HepG2 (cell line): Measurements from ENCODE around the gene PPM1M. TPM values are rescaled to one million over a fixed set of nuclear protein-coding genes. Genes with fewer than 3 reads are reported as not detected.
A peak's percentile ranks its signal among the peaks of the same experiment; 100 is the strongest.

Experiments used
- ATAC-seq: fragments of 200-7000 bp; cut with Tn5 transposase; 3 replicates; pipeline ENCODE4 v1.9.1; 2020; ENCODE audit warnings: mild to moderate bottlenecking, moderate library complexity
- BruUV-seq: library from RNA; stranded (reverse); fragments of 400-500 nt; replicated peaks from 2 replicates; lab custom pipeline; 2021; lab: Mats Ljungman, UMichigan
- CTCF ChIA-PET: fragments of 300-600 bp; formaldehyde crosslinking; extraction: SDS; loops from one replicate; lab custom pipeline; 2021; ENCODE audit warnings: low total read pairs, inconsistent platforms, low intra/inter-chr PET ratio; lab: Yijun Ruan, JAX
- POLR2A ChIA-PET: fragments of 350-600 bp; sonication (Branson Sonifier 250); formaldehyde crosslinking; loops from one replicate; lab custom pipeline; 2020; ENCODE audit warnings: antibody characterized with exemption, inconsistent platforms; lab: Yijun Ruan, JAX
- DNase-seq: peaks from one replicate; pipeline ENCODE4 v3.0.0-alpha.2; 2015; ENCODE audit warnings: low spot score
- FAIRE-seq: peaks from 3 replicates; lab custom pipeline; 2011; peaks lifted over from hg19 to GRCh38; lab: Jason Lieb, UNC
- H2AFZ ChIP-seq: one replicate; pipeline ENCODE4 v1.6.1; 2011; ENCODE audit warnings: low read length, inconsistent platforms
- H3K27ac ChIP-seq: fragments of 300-600 bp; 3 replicates; pipeline ENCODE4 v1.8.0; 2011; ENCODE audit warnings: mixed run types, mild to moderate bottlenecking, mixed read lengths, low read length, inconsistent platforms; ENCODE audit not compliant: insufficient read depth; ENCODE audit errors: extremely low read length
- H3K27me3 ChIP-seq, 2 experiments: fragments of 200-600 bp in 1 of 2; 2 replicates in 1 of 2; 3 replicates in 1 of 2; pipeline versions ENCODE4 v1.6.0 to v1.8.0; 2011; ENCODE audit warnings: low read length in 2 of 2, mild to moderate bottlenecking in 2 of 2, moderate library complexity in 2 of 2, inconsistent platforms in 1 of 2; ENCODE audit not compliant: insufficient read depth in 2 of 2, control insufficient read depth in 1 of 2
- H3K36me3 ChIP-seq, 2 experiments: fragments of 200-600 bp in 1 of 2; replicated peaks in 1 of 2; 2 replicates in 1 of 2; 3 replicates in 1 of 2; pipeline versions ENCODE4 v1.5.1 to v1.8.0; 2011; ENCODE audit warnings: low read length in 2 of 2, inconsistent platforms in 1 of 2; ENCODE audit not compliant: insufficient read depth in 2 of 2, control insufficient read depth in 1 of 2
- H3K4me1 ChIP-seq: 2 replicates; pipeline ENCODE4 v1.5.1; 2012; ENCODE audit warnings: low read length, inconsistent platforms; ENCODE audit not compliant: insufficient read depth
- H3K4me2 ChIP-seq: 2 replicates; pipeline ENCODE4 v1.6.0; 2011; ENCODE audit warnings: low read depth, low read length, inconsistent platforms
- H3K4me3 ChIP-seq, 3 experiments: fragments of 200-600 bp in 1 of 3; sonication (generic), shearing (Covaris generic) in 1 of 3; replicated peaks in 1 of 3; 2 replicates each; pipeline ENCODE4 v1.5.1; 2011 to 2016; ENCODE audit warnings: low read length in 3 of 3, inconsistent platforms in 2 of 3, low read depth in 2 of 3, mild to moderate bottlenecking in 2 of 3, control low read depth in 1 of 3, mixed read lengths in 1 of 3; ENCODE audit not compliant: insufficient read depth in 1 of 3
- H3K79me2 ChIP-seq: one replicate; pipeline ENCODE4 v1.6.1; 2011; ENCODE audit warnings: low read length, inconsistent platforms; ENCODE audit not compliant: insufficient read depth
- H3K9ac ChIP-seq: 2 replicates; pipeline ENCODE4 v1.6.0; 2011; ENCODE audit warnings: mild to moderate bottlenecking, low read depth, low read length, inconsistent platforms; ENCODE audit not compliant: insufficient read depth
- H3K9me3 ChIP-seq: 2 replicates; pipeline ENCODE4 v1.5.1; 2012; ENCODE audit warnings: mild to moderate bottlenecking, low read length
- H4K20me1 ChIP-seq: 2 replicates; pipeline ENCODE4 v1.6.0; 2011; ENCODE audit warnings: inconsistent platforms, mild to moderate bottlenecking, low read length, moderate library complexity; ENCODE audit not compliant: insufficient read depth
- CEBPB ChIP-seq: IDR thresholded peaks from 2 replicates; pipeline ENCODE4 v1.6.1; 2011; ENCODE audit warnings: low read depth, low read length, improper control_type of control experiment, borderline replicate concordance
- HNF4G ChIP-seq, 2 experiments: sonication (generic) in 1 of 2; formaldehyde crosslinking in 1 of 2; IDR thresholded peaks; 2 replicates each; pipeline versions ENCODE4 v1.4.0 to v1.6.1; 2011 to 2020; ENCODE audit warnings: borderline replicate concordance in 2 of 2, low read depth in 2 of 2, mild to moderate bottlenecking in 2 of 2, low read length in 1 of 2, missing genetic modification reagents in 1 of 2, moderate library complexity in 1 of 2
- MXI1 ChIP-seq: IDR thresholded peaks from 3 replicates; pipeline ENCODE4 v1.6.1; 2012; ENCODE audit warnings: low read depth, low read length, inconsistent platforms, borderline replicate concordance
- NFIB ChIP-seq: sonication (generic); formaldehyde crosslinking; IDR thresholded peaks from 2 replicates; pipeline ENCODE4 v1.9.0; 2021; ENCODE audit warnings: missing genetic modification reagents, mild to moderate bottlenecking, borderline replicate concordance
- NFKB2 ChIP-seq: sonication (generic); formaldehyde crosslinking; IDR thresholded peaks from 2 replicates; pipeline ENCODE4 v1.4.0; 2020; ENCODE audit warnings: missing genetic modification reagents, borderline replicate concordance
- NFYC ChIP-seq: IDR thresholded peaks from 2 replicates; pipeline ENCODE4 v1.6.1; 2016; ENCODE audit warnings: missing genetic modification reagents, missing compliant biosample characterization
- ZNF160 ChIP-seq: sonication (generic); formaldehyde crosslinking; IDR thresholded peaks from 2 replicates; pipeline ENCODE4 v1.8.0; 2022; ENCODE audit warnings: mild to moderate bottlenecking, inconsistent platforms, missing genetic modification reagents
- ZNF652 ChIP-seq: IDR thresholded peaks from 2 replicates; pipeline ENCODE4 v1.6.1; 2016; ENCODE audit warnings: low read depth, borderline replicate concordance
- ZNF776 ChIP-seq: sonication (generic); formaldehyde crosslinking; IDR thresholded peaks from 2 replicates; pipeline ENCODE4 v1.4.0; 2020; ENCODE audit warnings: mild to moderate bottlenecking, missing genetic modification reagents
- ZNF788 ChIP-seq: sonication (generic); formaldehyde crosslinking; IDR thresholded peaks from 2 replicates; pipeline ENCODE4 v1.5.0; 2020; ENCODE audit warnings: mild to moderate bottlenecking, missing genetic modification reagents, borderline replicate concordance
- ZSCAN25 ChIP-seq: sonication (generic); formaldehyde crosslinking; IDR thresholded peaks from 2 replicates; pipeline ENCODE4 v1.8.0; 2022; ENCODE audit warnings: mild to moderate bottlenecking, missing genetic modification reagents
- WGBS: methylation state at CpG from one replicate; pipeline ENCODE4 v1.1.6; 2017; ENCODE audit warnings: low lambda C conversion rate; 5-methylcytosine and 5-hydroxymethylcytosine counted together
- in situ Hi-C: cut with HindIII; loops from 2 replicates; pipeline ENCODE4 v1.10.0; 2017; ENCODE audit warnings: low pct_unique_long_range_greater_than_20kb; ENCODE audit not compliant: extremely low pct_ligation_motif_present
- intact Hi-C: fragments of 100-400 bp; cut with micrococcal nuclease; formaldehyde crosslinking; loops from one replicate; pipeline ENCODE4 v1.10.0; 2022; ENCODE audit not compliant: unreplicated experiment
- polyA plus RNA-seq, 8 experiments: library from polyadenylated mRNA; depleted of rRNA in 3 of 8; stranded (reverse) in 7 of 8; unstranded in 1 of 8; fragments of >200 nt; fragmentation: Illumina TruSeq in 4 of 8; extraction: Trizol in 4 of 8; gene quantifications; 2 replicates each; pipeline versions ENCODE4 v1.2.1 to v1.2.3, GENCODE V29; 2011 to 2016; ENCODE audit warnings: low read depth in 4 of 8, missing spikeins in 1 of 8, mixed read lengths in 1 of 8; ENCODE audit not compliant: insufficient read depth in 1 of 8
- total RNA-seq, 5 experiments: library from RNA; depleted of rRNA; stranded (reverse); fragments of >200 nt; fragmentation: Illumina TruSeq; extraction: Trizol; gene quantifications; 2 replicates each; pipeline ENCODE4 v1.2.3, GENCODE V29; 2016; ENCODE audit warnings: low read depth in 1 of 5
- TF ChIP-seq, protein P1 (sequence below): sonication (generic); formaldehyde crosslinking; IDR thresholded peaks from 2 replicates; pipeline ENCODE4 v1.8.0; 2023; ENCODE audit warnings: mild to moderate bottlenecking, missing genetic modification reagents
- TF ChIP-seq, protein P2 (sequence below): sonication (generic); formaldehyde crosslinking; IDR thresholded peaks from 2 replicates; pipeline ENCODE4 v1.5.1; 2020; ENCODE audit warnings: missing genetic modification reagents, mild to moderate bottlenecking, borderline replicate concordance
- TF ChIP-seq, protein P3 (sequence below): sonication (generic); formaldehyde crosslinking; IDR thresholded peaks from 2 replicates; pipeline ENCODE4 v1.4.0; 2020; ENCODE audit warnings: mild to moderate bottlenecking, missing genetic modification reagents
- TF ChIP-seq, protein P4 (sequence below): sonication (generic); formaldehyde crosslinking; IDR thresholded peaks from 2 replicates; pipeline ENCODE4 v1.4.0; 2020; ENCODE audit warnings: mild to moderate bottlenecking, missing genetic modification reagents

PPM1M gene
- total and polyA plus RNA-seq, 2 of the 13 experiments (the other 11 are each of a cell fraction or from before 2014, with no cell fraction given): 2.5 to 5.9 TPM

DNA sequence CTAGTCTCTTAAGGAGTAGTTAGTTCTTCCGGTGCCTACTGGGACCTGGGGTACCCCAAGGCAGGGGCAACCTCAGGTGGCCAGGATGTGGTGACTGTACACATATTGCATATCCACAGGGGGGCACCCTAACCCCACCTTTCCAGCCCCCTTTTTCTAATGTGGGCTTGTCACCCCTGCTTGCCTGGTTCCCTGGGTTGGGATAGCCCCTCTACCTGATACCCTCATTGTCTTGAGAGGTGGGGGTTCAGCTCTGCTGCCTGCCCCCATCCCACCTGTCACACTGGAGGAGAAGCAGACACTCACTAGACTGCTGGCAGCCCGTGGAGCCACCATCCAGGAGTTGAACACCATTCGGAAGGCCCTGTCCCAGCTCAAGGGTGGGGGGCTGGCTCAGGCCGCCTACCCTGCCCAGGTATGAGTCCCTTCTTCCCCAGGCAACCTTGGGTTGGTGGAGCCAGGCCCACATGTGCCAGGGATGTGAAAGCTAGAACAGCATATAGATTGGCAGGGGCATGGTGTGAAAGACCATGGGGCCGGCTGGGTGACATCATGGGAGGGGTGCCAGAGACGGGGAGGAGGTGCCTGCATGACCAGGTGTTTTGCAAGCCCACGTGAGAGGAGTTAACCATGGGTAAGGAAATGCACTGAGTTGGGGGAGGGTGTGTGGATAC, 46.1 kb downstream of the PPM1M start:
- FAIRE-seq (peak; percentile 83), ATAC-seq (no peak), DNase-seq (no peak)
- in situ Hi-C loops (loop anchor here (5.0 kb wide), 2 partner anchors 56 to 96 kb away; no protein-coding TSS in a partner anchor), intact Hi-C loops (loop anchor here (1.0 to 5.0 kb wide), 5 partner anchors 21 to 153 kb away; partner anchors contain the start of gene SEMA3G)
- H3K9me3 ChIP-seq: no peaks in the 10 kb centered on the region
- H3K27me3 ChIP-seq: no peaks in the 10 kb centered on the region; a peak in 1 of 5 replicates
- H3K27ac ChIP-seq: no peak overlapping the region
- H3K79me2 ChIP-seq: peaks cover 28% of the 10 kb centered on the region
- no peak overlapping the region for H2AFZ ChIP-seq
- 62% methylated on average over 7 of the region's 7 CpGs for WGBS
- ChIA-PET POLR2A (interaction anchor here (1.3 to 9.0 kb wide), 6 partner anchors 8 to 55 kb away, joined by 3 to 165 read pairs (median 61); partner anchors contain the start of genes TWF2 and WDR82), CTCF (interaction anchor here (1.7 to 3.8 kb wide), 2 partner anchors 48 to 93 kb away, joined by 5 to 49 read pairs; no protein-coding TSS in a partner anchor)
- peaks cover 33% of the 10 kb centered on the region for H4K20me1 ChIP-seq
- peak overlapping the region; percentile 99 for H3K9ac ChIP-seq
- H3K36me3 ChIP-seq: peaks cover 11 to 22% of the 10 kb centered on the region in 2 experiments; a peak in 4 of 5 replicates
- peak overlapping the region; percentile 97 for H3K4me2 ChIP-seq
- H3K4me1 ChIP-seq: peaks cover 42% of the 10 kb centered on the region
- BruUV-seq: no TSS peak
- H3K4me3 ChIP-seq: peak overlapping the region; percentile 78 to 97 (median 85); a peak in 5 of 6 replicates
- TF ChIP-seq ZNF776: no peak
- no peak for TF ChIP-seq NFYC
- TF ChIP-seq, protein P1, sequence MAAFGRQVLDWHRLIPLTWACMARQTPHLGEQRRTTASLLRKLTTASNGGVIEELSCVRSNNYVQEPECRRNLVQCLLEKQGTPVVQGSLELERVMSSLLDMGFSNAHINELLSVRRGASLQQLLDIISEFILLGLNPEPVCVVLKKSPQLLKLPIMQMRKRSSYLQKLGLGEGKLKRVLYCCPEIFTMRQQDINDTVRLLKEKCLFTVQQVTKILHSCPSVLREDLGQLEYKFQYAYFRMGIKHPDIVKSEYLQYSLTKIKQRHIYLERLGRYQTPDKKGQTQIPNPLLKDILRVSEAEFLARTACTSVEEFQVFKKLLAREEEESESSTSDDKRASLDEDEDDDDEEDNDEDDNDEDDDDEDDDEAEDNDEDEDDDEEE: peak; percentile 52; the same call in 1 of the 2 replicates
- no peak for TF ChIP-seq NFKB2 (CRISPR knock-in tag)
- TF ChIP-seq ZSCAN25 (CRISPR knock-in tag): peak; percentile 88
- no peak for TF ChIP-seq ZNF788
- TF ChIP-seq, protein P2, sequence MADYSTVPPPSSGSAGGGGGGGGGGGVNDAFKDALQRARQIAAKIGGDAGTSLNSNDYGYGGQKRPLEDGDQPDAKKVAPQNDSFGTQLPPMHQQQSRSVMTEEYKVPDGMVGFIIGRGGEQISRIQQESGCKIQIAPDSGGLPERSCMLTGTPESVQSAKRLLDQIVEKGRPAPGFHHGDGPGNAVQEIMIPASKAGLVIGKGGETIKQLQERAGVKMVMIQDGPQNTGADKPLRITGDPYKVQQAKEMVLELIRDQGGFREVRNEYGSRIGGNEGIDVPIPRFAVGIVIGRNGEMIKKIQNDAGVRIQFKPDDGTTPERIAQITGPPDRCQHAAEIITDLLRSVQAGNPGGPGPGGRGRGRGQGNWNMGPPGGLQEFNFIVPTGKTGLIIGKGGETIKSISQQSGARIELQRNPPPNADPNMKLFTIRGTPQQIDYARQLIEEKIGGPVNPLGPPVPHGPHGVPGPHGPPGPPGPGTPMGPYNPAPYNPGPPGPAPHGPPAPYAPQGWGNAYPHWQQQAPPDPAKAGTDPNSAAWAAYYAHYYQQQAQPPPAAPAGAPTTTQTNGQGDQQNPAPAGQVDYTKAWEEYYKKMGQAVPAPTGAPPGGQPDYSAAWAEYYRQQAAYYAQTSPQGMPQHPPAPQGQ (CRISPR knock-in tag): no peak
- TF ChIP-seq ZNF652 (CRISPR knock-in tag): no peak
- TF ChIP-seq, protein P3, sequence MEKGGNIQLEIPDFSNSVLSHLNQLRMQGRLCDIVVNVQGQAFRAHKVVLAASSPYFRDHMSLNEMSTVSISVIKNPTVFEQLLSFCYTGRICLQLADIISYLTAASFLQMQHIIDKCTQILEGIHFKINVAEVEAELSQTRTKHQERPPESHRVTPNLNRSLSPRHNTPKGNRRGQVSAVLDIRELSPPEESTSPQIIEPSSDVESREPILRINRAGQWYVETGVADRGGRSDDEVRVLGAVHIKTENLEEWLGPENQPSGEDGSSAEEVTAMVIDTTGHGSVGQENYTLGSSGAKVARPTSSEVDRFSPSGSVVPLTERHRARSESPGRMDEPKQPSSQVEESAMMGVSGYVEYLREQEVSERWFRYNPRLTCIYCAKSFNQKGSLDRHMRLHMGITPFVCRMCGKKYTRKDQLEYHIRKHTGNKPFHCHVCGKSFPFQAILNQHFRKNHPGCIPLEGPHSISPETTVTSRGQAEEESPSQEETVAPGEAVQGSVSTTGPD (CRISPR knock-in tag): no peak
- no peak for TF ChIP-seq ZNF160 (CRISPR knock-in tag)
- no peak for TF ChIP-seq MXI1
- TF ChIP-seq, protein P4, sequence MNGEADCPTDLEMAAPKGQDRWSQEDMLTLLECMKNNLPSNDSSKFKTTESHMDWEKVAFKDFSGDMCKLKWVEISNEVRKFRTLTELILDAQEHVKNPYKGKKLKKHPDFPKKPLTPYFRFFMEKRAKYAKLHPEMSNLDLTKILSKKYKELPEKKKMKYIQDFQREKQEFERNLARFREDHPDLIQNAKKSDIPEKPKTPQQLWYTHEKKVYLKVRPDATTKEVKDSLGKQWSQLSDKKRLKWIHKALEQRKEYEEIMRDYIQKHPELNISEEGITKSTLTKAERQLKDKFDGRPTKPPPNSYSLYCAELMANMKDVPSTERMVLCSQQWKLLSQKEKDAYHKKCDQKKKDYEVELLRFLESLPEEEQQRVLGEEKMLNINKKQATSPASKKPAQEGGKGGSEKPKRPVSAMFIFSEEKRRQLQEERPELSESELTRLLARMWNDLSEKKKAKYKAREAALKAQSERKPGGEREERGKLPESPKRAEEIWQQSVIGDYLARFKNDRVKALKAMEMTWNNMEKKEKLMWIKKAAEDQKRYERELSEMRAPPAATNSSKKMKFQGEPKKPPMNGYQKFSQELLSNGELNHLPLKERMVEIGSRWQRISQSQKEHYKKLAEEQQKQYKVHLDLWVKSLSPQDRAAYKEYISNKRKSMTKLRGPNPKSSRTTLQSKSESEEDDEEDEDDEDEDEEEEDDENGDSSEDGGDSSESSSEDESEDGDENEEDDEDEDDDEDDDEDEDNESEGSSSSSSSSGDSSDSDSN (CRISPR knock-in tag): no peak
- TF ChIP-seq NFIB (CRISPR knock-in tag): no peak
- TF ChIP-seq CEBPB: no peak
- TF ChIP-seq HNF4G (IDR thresholded peaks at IDR 0.05; ENCODE audit: borderline replicate concordance, low read depth, low read length): no peak
- no peak for TF ChIP-seq HNF4G (CRISPR knock-in tag; IDR thresholded peaks at IDR 0.05; ENCODE audit: borderline replicate concordance, low read depth)
